ENCODE data around the gene ABHD17A.

DNA sequence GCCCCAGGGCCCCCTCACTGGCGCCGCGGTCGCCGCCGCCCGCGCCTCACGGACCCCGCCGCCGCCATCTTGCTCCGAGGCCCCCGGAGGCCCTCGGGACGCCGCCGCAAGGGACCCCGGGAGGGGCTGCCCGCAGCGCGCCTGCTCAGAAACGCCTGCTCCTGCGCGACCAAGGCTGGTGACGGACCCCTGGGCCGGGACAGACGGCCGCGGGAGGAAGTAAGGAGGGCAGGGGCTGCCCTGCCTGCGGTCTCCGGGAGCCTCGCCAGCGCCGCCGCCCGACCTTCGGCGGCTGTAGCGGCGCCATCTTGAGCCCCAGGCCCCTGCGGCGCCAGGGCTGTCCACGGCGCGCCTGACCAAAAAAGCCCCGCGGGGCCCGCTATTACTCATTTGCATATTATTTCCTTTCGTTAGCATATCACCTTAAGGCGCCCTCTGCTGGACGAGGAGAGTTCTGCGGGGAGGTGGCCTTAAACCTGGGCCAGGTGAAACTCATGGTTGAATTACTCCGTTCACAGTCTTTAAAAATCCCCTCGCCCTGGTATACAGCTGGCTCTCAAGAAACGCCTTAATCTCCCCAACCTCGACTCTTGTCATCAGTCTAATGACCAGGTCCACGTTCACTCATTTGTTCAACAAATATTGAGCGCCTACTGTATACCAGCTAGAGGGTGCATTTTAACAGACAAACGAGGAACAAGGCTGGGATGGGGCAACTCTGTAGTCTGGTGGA, 36.7 kb downstream of the ABHD17A start, which contains the start of gene REXO1:
- TF ChIP-seq, protein P1, sequence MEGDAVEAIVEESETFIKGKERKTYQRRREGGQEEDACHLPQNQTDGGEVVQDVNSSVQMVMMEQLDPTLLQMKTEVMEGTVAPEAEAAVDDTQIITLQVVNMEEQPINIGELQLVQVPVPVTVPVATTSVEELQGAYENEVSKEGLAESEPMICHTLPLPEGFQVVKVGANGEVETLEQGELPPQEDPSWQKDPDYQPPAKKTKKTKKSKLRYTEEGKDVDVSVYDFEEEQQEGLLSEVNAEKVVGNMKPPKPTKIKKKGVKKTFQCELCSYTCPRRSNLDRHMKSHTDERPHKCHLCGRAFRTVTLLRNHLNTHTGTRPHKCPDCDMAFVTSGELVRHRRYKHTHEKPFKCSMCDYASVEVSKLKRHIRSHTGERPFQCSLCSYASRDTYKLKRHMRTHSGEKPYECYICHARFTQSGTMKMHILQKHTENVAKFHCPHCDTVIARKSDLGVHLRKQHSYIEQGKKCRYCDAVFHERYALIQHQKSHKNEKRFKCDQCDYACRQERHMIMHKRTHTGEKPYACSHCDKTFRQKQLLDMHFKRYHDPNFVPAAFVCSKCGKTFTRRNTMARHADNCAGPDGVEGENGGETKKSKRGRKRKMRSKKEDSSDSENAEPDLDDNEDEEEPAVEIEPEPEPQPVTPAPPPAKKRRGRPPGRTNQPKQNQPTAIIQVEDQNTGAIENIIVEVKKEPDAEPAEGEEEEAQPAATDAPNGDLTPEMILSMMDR (IDR thresholded peaks at IDR 0.05 in 8 of 11, conservative IDR thresholded peaks at IDR 0.05 in 3 of 11), result peak; percentile 90 to 98 (median 96)
- TF ChIP-seq POLR2AphosphoS5 (IDR thresholded peaks at IDR 0.05), result peak; percentile 72 to 88 (median 79)
- peak in 1 of 3 donors; percentile 80 for TF ChIP-seq POLR2A (IDR thresholded peaks at IDR 0.05)

Data from spleen (tissue), 7 donors.